IgD-negative memory B cell (primary cell): ENCODE results near the gene BRCA1. TPM values are rescaled to one million over a fixed set of nuclear protein-coding genes. Genes with fewer than 3 reads are reported as not detected.
A peak's percentile ranks its signal among the peaks of the same experiment; 100 is the strongest.
"Not testable (repeated sequence)": the region's sequence is repeated elsewhere in the genome, so short reads cannot be mapped to it uniquely, and the experiment has no call there.

Experiments used
- H3K27ac Mint-ChIP-seq, 3 donors: one replicate each; pipeline ENCODE4 v1.8.0; 2020 to 2022; ENCODE audit warnings: mild to moderate bottlenecking in 3 of 3, mixed read lengths in 3 of 3, moderate library complexity in 1 of 3
- H3K27me3 Mint-ChIP-seq: one replicate; pipeline ENCODE4 v1.8.0; 2021; ENCODE audit warnings: mixed read lengths
- H3K36me3 Mint-ChIP-seq: one replicate; pipeline ENCODE4 v1.8.0; 2020; ENCODE audit warnings: mild to moderate bottlenecking, mixed read lengths
- H3K4me1 Mint-ChIP-seq, 3 donors: one replicate each; pipeline ENCODE4 v1.8.0; 2020 to 2022; ENCODE audit warnings: mixed read lengths in 3 of 3, mild to moderate bottlenecking in 1 of 3
- H3K4me3 Mint-ChIP-seq, 4 donors: one replicate each; pipeline ENCODE4 v1.8.0; 2020 to 2022; ENCODE audit warnings: mild to moderate bottlenecking in 4 of 4, mixed read lengths in 4 of 4, moderate library complexity in 3 of 4
- H3K9me3 Mint-ChIP-seq, 3 donors: one replicate each; pipeline ENCODE4 v1.8.0; 2020 to 2021; ENCODE audit warnings: mixed read lengths in 3 of 3, mild to moderate bottlenecking in 1 of 3
- polyA plus RNA-seq: library from polyadenylated mRNA; unstranded; fragments of 300-500 nt; fragmentation: Illumina TruSeq; gene quantifications from one replicate; pipeline ENCODE4 v1.2.3, GENCODE V29; 2021

The BRCA1 gene
- polyA plus RNA-seq, 1 donor from 2014 or later, result 3.2 TPM

GRCh38 chr17:43014649-43015542 lies 110.3 kb downstream of the BRCA1 start:
- peak overlapping the region in 1 of 4 donors; percentile 60 for H3K4me3 Mint-ChIP-seq
- peaks cover 1% of the 10 kb centered on the region for H3K36me3 Mint-ChIP-seq
- no peaks in the 10 kb centered on the region for H3K9me3 Mint-ChIP-seq
- H3K27ac Mint-ChIP-seq, result no peak overlapping the region
- peaks cover 8 to 14% (median 12%) of the 10 kb centered on the region in 3 donors for H3K4me1 Mint-ChIP-seq
- H3K27me3 Mint-ChIP-seq, result no peaks in the 10 kb centered on the region

DNA sequence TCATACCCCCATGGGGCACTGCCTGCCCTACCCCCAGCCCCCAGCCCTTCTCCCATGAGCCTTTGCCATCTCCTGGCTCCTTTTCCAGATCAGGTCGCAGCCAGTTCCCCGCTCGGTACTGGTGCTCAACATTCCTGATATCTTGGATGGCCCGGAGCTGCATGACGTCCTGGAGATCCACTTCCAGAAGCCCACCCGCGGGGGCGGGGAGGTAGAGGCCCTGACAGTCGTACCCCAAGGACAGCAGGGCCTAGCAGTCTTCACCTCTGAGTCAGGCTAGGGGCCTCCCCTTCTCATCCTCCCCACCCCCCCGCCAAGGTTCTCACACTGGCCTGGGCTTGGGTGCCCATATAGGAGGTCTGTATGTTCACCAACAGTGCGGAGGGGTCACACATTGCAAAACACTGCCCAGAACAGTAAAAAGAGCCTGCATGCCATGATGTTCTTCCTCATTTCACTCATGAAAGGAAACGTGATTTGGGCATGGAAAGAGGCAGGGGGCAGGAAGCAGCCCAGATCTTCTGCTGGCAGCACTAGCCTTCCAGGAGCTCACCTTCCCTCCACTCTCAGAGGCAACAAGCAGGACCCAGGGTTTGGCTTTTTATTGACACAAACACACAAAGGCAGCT lies 111.0 kb downstream of the BRCA1 start:
- Mint-ChIP-seq H3K4me1 (peaks cover 8 to 14% (median 8%) of the 10 kb centered on the region in 3 donors), H3K9me3 (no peaks in the 10 kb centered on the region), H3K36me3 (peaks cover 1% of the 10 kb centered on the region), H3K27me3 (no peaks in the 10 kb centered on the region), H3K4me3 (no peak overlapping the region), H3K27ac (no peak overlapping the region)

- Mint-ChIP-seq H3K27me3 (no peaks in the 10 kb centered on the region), H3K9me3 (no peaks in the 10 kb centered on the region), H3K4me3 (no peak overlapping the region), H3K36me3 (peaks cover 1% of the 10 kb centered on the region), H3K4me1 (peaks cover 0 to 12% (median 6%) of the 10 kb centered on the region in 3 donors), H3K27ac (peak overlapping the region in 1 of 3 donors; percentile 92)
Observed at GRCh38 chr17:43013296-43013695, 111.9 kb downstream of the BRCA1 start.

DNA sequence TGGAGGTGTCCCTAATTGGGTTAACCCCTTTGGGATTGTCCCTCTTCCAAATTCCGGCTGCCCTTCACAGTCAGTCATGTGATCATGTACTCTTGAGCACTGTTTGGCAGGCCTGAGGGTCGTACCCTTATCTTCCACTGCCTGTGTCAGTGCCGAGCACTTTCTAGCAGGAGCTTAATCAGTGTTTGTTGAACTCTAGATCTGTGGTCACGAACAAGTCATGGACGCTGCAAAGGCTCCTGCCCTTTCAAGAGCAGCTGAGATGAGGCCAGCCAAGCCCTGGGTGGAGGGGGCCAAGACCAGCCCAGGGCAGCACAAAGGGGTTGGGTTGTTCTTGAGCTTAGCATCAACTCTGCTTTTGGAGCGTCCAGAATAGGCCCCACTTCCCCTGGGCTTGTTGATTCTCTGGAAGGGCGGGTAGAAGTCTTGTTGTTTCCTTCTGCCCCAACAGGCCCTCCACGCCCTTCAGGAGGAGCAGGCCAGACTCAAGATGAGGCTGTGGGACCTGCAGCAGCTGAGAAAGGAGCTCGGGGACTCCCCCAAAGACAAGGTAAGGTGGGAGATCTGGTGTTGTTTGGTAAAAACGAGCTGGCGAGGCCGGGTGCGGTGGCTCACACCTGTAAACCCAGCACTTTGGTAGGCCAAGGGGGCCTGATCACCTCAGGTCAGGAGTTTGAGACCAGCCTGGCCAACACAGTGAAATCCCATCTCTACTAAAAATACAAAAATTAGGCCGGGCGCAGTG lies 113.3 kb downstream of the BRCA1 start:
- Mint-ChIP-seq H3K36me3 (peaks cover 1% of the 10 kb centered on the region), H3K27ac (no peak overlapping the region), H3K4me1 (peaks cover 1 to 8% (median 5%) of the 10 kb centered on the region in 3 donors), H3K9me3 (no peaks in the 10 kb centered on the region), H3K4me3 (peak overlapping the region in 1 of 4 donors; percentile 83), H3K27me3 (no peaks in the 10 kb centered on the region)

DNA sequence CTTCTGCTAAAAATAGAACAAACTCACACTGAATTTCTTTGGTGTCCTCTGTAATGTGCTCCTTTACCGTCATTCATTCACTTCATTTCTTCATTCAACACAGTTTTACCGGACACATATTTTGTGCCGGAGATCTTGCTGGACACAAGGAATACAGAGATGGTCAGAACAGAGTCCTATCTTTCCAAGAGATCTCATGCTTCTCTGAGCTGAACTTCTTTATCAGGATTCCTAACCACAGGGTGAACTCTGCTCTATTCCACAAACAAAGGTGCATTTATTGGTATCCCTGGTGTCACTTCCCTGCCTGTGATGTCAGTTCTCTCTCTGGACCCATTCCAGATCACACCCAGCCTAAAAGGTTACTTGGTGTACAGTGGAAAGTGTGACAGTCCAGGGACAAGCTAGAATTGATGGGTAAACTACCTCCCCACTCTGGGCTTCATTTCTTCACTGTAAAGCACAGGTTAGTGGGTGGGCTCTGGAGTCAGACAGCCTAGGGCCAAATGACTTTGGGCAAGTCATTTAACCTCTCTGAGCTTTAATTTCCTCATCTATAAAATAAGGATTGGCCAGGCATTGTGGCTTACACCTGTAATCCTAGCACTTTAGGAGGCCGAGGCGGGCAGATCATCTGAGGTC lies 114.4 kb downstream of the BRCA1 start:
- H3K27me3 Mint-ChIP-seq, result no peaks in the 10 kb centered on the region
- peaks cover 1% of the 10 kb centered on the region for H3K36me3 Mint-ChIP-seq
- peaks cover 8 to 15% (median 10%) of the 10 kb centered on the region in 3 donors for H3K4me1 Mint-ChIP-seq
- no peak overlapping the region for H3K27ac Mint-ChIP-seq
- no peaks in the 10 kb centered on the region for H3K9me3 Mint-ChIP-seq
- peak overlapping the region in 1 of 4 donors; percentile 22 for H3K4me3 Mint-ChIP-seq

DNA sequence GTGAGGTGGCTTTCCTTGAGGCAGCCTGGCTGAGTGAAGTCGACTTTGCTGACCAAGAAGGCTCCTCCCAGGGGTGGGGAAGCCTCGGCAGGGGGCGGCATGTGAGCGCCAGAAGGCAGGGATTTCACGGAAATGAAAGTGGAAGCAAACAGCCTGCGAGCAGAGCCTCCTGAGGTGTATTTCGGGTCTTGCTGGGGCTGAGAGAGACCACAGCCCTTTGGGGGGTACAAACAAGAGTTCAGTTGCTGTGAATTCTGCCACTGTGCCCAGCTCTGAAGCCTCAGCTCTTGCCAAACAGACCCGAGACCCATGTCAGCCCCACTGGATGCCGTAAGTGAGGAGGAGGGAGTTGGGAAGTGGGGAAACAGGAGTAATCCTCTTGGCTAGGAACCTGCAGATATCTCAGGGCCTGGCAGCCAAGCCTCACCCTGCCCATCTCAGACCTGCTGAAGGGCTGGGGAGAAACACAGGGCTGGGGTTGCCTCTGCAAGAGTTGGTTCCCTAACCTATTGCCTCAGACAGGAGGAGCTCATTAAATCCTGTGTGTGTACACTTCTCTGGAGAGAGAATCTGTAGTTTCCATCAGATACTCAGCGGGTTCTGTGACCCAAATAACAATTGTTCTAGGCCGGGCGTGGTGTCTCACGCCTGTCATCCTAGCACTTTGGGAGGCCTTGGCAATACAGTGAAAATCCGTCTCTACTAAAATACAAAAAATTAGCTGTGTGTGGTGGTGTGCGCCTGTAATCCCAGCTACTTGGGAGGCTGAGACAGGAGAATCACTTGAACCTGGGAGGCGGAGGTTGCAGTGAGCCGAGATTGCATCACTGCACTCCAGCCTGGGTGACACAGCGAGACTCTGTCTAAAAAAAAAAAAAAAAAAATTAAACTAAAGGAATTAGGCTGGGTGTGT lies 118.3 kb downstream of the BRCA1 start, which contains the start of gene IFI35:
TSS of gene IFI35 (plus strand) at position 146 of the 913 bp plus-strand sequence. CDS start at position 310, 164 bp downstream.
- Mint-ChIP-seq H3K27ac (peak within 1 kb of the TSS; percentile 94 to 99 (median 98)), H3K4me1 (peaks cover 8 to 15% (median 10%) of the 10 kb centered on the region in 3 donors), H3K4me3 (peak within 1 kb of the TSS; percentile 98 to 100 (median 100)), H3K27me3 (no peaks in the 10 kb centered on the region), H3K9me3 (no peaks in the 10 kb centered on the region), H3K36me3 (no peaks in the 10 kb centered on the region)

GRCh38 chr17:43003542-43004172 lies 121.5 kb downstream of the BRCA1 start:
- Mint-ChIP-seq H3K36me3 (no peaks in the 10 kb centered on the region), H3K4me1 (peaks cover 8 to 18% (median 9%) of the 10 kb centered on the region in 3 donors), H3K4me3 (peak overlapping the region in 2 of 4 donors; percentile 34 to 65), H3K9me3 (no peaks in the 10 kb centered on the region), H3K27ac (peak overlapping the region; percentile 56 to 73 (median 71)), H3K27me3 (no peaks in the 10 kb centered on the region)

DNA sequence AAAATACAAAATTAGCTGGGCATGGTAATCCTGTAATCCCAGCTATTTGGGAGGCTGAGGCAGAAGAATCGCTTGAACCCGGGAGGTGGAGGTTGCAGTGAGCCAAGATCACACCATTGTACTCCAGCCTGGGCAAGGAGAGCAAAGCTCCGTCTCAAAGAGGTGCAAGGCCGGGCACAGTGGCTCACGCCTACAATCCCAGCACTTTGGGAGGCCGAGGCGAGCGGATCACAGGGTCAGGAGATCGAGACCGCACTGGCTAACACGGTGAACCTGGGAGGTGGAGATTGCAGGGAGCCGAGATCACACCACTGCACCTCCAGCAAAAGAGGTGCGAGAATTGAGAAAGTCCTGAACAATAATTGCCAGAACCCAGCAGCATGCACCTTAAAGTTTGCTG lies 124.3 kb downstream of the BRCA1 start:
- H3K4me3 Mint-ChIP-seq, result peak overlapping the region in 1 of 4 donors; percentile 41
- not testable (repeated sequence) for H3K27me3 Mint-ChIP-seq, H3K36me3 Mint-ChIP-seq, H3K9me3 Mint-ChIP-seq, H3K27ac Mint-ChIP-seq
- peaks cover 6 to 18% (median 7%) of the 10 kb centered on the region in 3 donors for H3K4me1 Mint-ChIP-seq

DNA sequence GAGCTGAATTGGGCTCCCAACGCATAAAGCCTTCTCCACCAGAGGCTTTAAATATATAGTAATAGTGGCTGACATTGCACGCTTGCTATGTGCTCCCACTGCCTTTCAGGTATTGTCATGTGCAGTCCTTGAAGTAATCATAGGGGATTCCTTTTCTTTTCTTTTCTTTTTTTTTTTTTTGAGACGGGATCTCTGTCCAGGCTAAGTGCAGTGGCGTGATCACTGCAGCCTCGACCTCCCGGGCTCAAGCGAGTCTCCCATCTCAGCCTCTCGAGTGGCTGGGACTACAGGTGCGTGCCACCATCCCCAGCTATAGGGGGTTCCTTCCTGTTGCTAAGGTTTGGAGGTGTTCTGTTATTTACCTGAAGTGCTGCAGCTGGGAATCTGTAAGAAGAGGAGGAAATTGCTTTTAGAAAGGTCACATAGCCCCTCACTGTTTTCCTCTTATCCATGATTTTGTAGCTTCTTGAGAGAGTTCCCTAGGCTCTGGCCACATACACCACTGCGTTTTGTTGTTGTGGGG lies 126.1 kb downstream of the BRCA1 start:
- Mint-ChIP-seq H3K9me3 (no peaks in the 10 kb centered on the region), H3K4me1 (peaks cover 6 to 19% (median 7%) of the 10 kb centered on the region in 3 donors), H3K36me3 (no peaks in the 10 kb centered on the region), H3K27me3 (no peaks in the 10 kb centered on the region), H3K4me3 (peak overlapping the region; percentile 84 to 96 (median 96)), H3K27ac (peak overlapping the region; percentile 89 to 99 (median 98))

GRCh38 chr17:42997984-42998938 lies 126.9 kb downstream of the BRCA1 start, which contains the start of gene RPL27:
Gene RPL27 (plus strand): TSS chr17:42998419. CDS start chr17:42998751, 332 bp downstream.
- Mint-ChIP-seq H3K36me3 (no peaks in the 10 kb centered on the region), H3K9me3 (no peaks in the 10 kb centered on the region), H3K27me3 (no peaks in the 10 kb centered on the region), H3K27ac (peak within 1 kb of the TSS; percentile 89 to 99 (median 98)), H3K4me1 (peaks cover 6 to 19% (median 7%) of the 10 kb centered on the region in 3 donors), H3K4me3 (peak within 1 kb of the TSS; percentile 84 to 96 (median 96))

DNA sequence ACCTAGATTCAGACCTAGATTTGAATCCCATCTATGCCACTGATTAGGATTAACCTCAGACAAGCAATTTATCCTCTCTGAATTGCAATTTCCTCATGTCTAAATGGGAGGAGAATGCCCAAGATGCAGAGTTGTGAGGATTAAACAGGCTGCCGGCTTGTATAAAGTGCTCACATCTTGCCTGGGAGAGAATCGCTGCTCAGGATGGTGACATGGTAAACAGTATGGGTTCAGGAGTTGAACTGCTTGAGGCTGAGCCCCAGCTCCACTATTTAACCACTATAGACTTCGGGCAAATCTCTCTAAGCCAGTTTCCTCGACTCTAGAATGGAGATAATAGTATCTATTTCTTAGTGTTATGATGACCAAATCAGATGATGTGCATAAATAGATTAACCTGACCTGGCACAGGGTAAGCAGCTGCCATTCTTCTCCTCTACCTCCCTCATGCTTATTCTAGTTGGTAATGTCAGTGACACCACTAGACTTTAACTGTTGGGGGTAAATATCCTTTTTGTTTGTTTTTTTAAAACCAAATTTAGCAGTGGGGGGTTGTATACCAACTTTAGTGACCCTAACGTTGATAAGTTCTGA lies 127.7 kb downstream of the BRCA1 start:
- H3K9me3 Mint-ChIP-seq, result no peaks in the 10 kb centered on the region
- no peaks in the 10 kb centered on the region for H3K36me3 Mint-ChIP-seq
- H3K27me3 Mint-ChIP-seq, result no peaks in the 10 kb centered on the region
- H3K27ac Mint-ChIP-seq, result peak overlapping the region; percentile 25 to 99 (median 89)
- H3K4me1 Mint-ChIP-seq, result peaks cover 6 to 19% (median 7%) of the 10 kb centered on the region in 3 donors
- peak overlapping the region; percentile 84 to 96 (median 96) for H3K4me3 Mint-ChIP-seq
